ENCODE measurements around the gene COASY. TPM values are rescaled to one million over a fixed set of nuclear protein-coding genes. Genes with fewer than 3 reads are reported as not detected.

Gene COASY
- total and polyA plus RNA-seq, 4 donors = 18.2 to 78.1 (median 51.7) TPM

- Histone ChIP-seq H3K4me1 (ENCODE audit: control insufficient read depth in 4 of 4, insufficient read depth in 4 of 4, low read length in 3 of 4) (peaks cover 0 to 8% (median 6%) of the 10 kb centered on the region in 4 donors), H3K4me3 (ENCODE audit: low read depth in 1 of 3, low read length in 3 of 3) (no peak overlapping the region), H3K27ac (ENCODE audit: low read depth in 1 of 2, low read length in 2 of 2) (peak overlapping the region in 1 of 2 donors; percentile 8), H3K9me3 (ENCODE audit: control insufficient read depth in 4 of 4, low read length in 3 of 4) (no peaks in the 10 kb centered on the region), H3K36me3 (ENCODE audit: control insufficient read depth in 4 of 4, insufficient read depth in 3 of 4, low read depth in 1 of 4, low read length in 3 of 4) (peaks cover 3 to 32% (median 7%) of the 10 kb centered on the region in 4 donors), H3K27me3 (ENCODE audit: control insufficient read depth in 4 of 4, insufficient read depth in 4 of 4, low read length in 3 of 4) (no peaks in the 10 kb centered on the region), H3K9ac (ENCODE audit: low read depth in 1 of 2, low read length in 2 of 2) (no peak overlapping the region)
- no peak for DNase-seq (ENCODE audit: low spot score)
- 93% methylated on average over 11 of the region's 11 CpGs for WGBS
- TF ChIP-seq HNF4G (IDR thresholded peaks at IDR 0.05) (no peak), NR2F2 (IDR thresholded peaks at IDR 0.05) (no peak), TAF1 (conservative IDR thresholded peaks at IDR 0.05) (no peak), JUND (IDR thresholded peaks at IDR 0.05) (no peak)
These were observed 48.3 kb upstream of the COASY start for GRCh38 chr17:42513686-42514085.

GRCh38 chr17:42514279-42514678 lies 47.7 kb upstream of the COASY start:
- 98% methylated on average over 11 of the region's 11 CpGs for WGBS
- no peak overlapping the region for H3K4me3 ChIP-seq (ENCODE audit: low read depth in 1 of 3, low read length in 3 of 3)
- no peak for TF ChIP-seq REST (IDR thresholded peaks at IDR 0.05)
- no peak for TF ChIP-seq MAX (IDR thresholded peaks at IDR 0.05)
- TF ChIP-seq EGR1 (IDR thresholded peaks at IDR 0.05; ENCODE audit: low read depth in 2 of 2) = no peak
- TF ChIP-seq RAD21 (IDR thresholded peaks at IDR 0.05) = no peak
- no peak for TF ChIP-seq JUND (IDR thresholded peaks at IDR 0.05)
- DNase-seq (ENCODE audit: low spot score) = no peak
- H3K9me3 ChIP-seq (ENCODE audit: control insufficient read depth in 4 of 4, low read length in 3 of 4) = no peaks in the 10 kb centered on the region
- H3K27ac ChIP-seq (ENCODE audit: low read depth in 1 of 2, low read length in 2 of 2) = no peak overlapping the region
- H3K27me3 ChIP-seq (ENCODE audit: control insufficient read depth in 4 of 4, insufficient read depth in 4 of 4, low read length in 3 of 4) = no peaks in the 10 kb centered on the region
- H3K4me1 ChIP-seq (ENCODE audit: control insufficient read depth in 4 of 4, insufficient read depth in 4 of 4, low read length in 3 of 4) = peaks cover 0 to 10% (median 8%) of the 10 kb centered on the region in 4 donors
- H3K9ac ChIP-seq (ENCODE audit: low read depth in 1 of 2, low read length in 2 of 2) = no peak overlapping the region
- peaks cover 3 to 26% (median 6%) of the 10 kb centered on the region in 4 donors for H3K36me3 ChIP-seq (ENCODE audit: control insufficient read depth in 4 of 4, insufficient read depth in 3 of 4, low read depth in 1 of 4, low read length in 3 of 4)

GRCh38 chr17:42514867-42515266 lies 47.1 kb upstream of the COASY start:
- WGBS = 92% methylated on average over 8 of the region's 8 CpGs
- Histone ChIP-seq H3K4me1 (ENCODE audit: control insufficient read depth in 4 of 4, insufficient read depth in 4 of 4, low read length in 3 of 4) (peaks cover 0 to 16% (median 12%) of the 10 kb centered on the region in 4 donors), H3K36me3 (ENCODE audit: control insufficient read depth in 4 of 4, insufficient read depth in 3 of 4, low read depth in 1 of 4, low read length in 3 of 4) (peaks cover 2 to 20% (median 6%) of the 10 kb centered on the region in 4 donors), H3K9me3 (ENCODE audit: control insufficient read depth in 4 of 4, low read length in 3 of 4) (no peaks in the 10 kb centered on the region), H3K27ac (ENCODE audit: low read depth in 1 of 2, low read length in 2 of 2) (no peak overlapping the region), H3K9ac (ENCODE audit: low read depth in 1 of 2, low read length in 2 of 2) (no peak overlapping the region), H3K27me3 (ENCODE audit: control insufficient read depth in 4 of 4, insufficient read depth in 4 of 4, low read length in 3 of 4) (no peaks in the 10 kb centered on the region), H3K4me3 (ENCODE audit: low read depth in 1 of 3, low read length in 3 of 3) (no peak overlapping the region)
- TF ChIP-seq FOXA1 (IDR thresholded peaks at IDR 0.05) (no peak), NR2F2 (IDR thresholded peaks at IDR 0.05) (no peak), RXRA (IDR thresholded peaks at IDR 0.05) (no peak), JUND (IDR thresholded peaks at IDR 0.05) (no peak)
- no peak for DNase-seq (ENCODE audit: low spot score)

GRCh38 chr17:42517516-42517915 lies 44.4 kb upstream of the COASY start:
- H3K9me3 ChIP-seq (ENCODE audit: control insufficient read depth in 4 of 4, low read length in 3 of 4) = no peaks in the 10 kb centered on the region
- no peak overlapping the region for H3K4me3 ChIP-seq (ENCODE audit: low read depth in 1 of 3, low read length in 3 of 3)
- TF ChIP-seq CTCF (IDR thresholded peaks at IDR 0.05; ENCODE audit: low read depth, low read length, missing input control) = peak; percentile 89
- peak; percentile 87 to 91 for TF ChIP-seq RAD21 (IDR thresholded peaks at IDR 0.05)
- no peak for TF ChIP-seq JUND (IDR thresholded peaks at IDR 0.05)
- TF ChIP-seq NR2F2 (IDR thresholded peaks at IDR 0.05) = peak; percentile 10
- H3K27me3 ChIP-seq (ENCODE audit: control insufficient read depth in 4 of 4, insufficient read depth in 4 of 4, low read length in 3 of 4) = no peaks in the 10 kb centered on the region
- peak overlapping the region; percentile 79 to 90 for H3K27ac ChIP-seq (ENCODE audit: low read depth in 1 of 2, low read length in 2 of 2)
- peaks cover 4 to 34% (median 22%) of the 10 kb centered on the region in 4 donors for H3K4me1 ChIP-seq (ENCODE audit: control insufficient read depth in 4 of 4, insufficient read depth in 4 of 4, low read length in 3 of 4)
- H3K9ac ChIP-seq (ENCODE audit: low read depth in 1 of 2, low read length in 2 of 2) = no peak overlapping the region
- WGBS = 17% methylated on average over 9 of the region's 9 CpGs
- DNase-seq (ENCODE audit: low spot score) = peak; percentile 90
- peaks cover 0 to 12% (median 7%) of the 10 kb centered on the region in 4 donors for H3K36me3 ChIP-seq (ENCODE audit: control insufficient read depth in 4 of 4, insufficient read depth in 3 of 4, low read depth in 1 of 4, low read length in 3 of 4)
